ENCODE measurements around the gene ST8SIA1. TPM values are rescaled to one million over a fixed set of nuclear protein-coding genes. Genes with fewer than 3 reads are reported as not detected.

Gene ST8SIA1
- total RNA-seq, 1 donor from 2014 or later = 2.2 TPM

Other genes starting within 250 kb of the ST8SIA1 start
- 44.9 to 48.4 TPM (median 46.0 TPM) in 3 replicates for gene C2CD5, start 209.8 kb upstream of the ST8SIA1 start, total RNA-seq

Data from mesothelial cell of epicardium (in vitro differentiated cells).